Choroid plexus epithelial cell (primary cell): ENCODE results near the gene TNPO2.

Experiments used
- DNase-seq: peaks from one replicate; pipeline ENCODE4 v3.0.0-alpha.2; 2010; ENCODE audit warnings: low read depth
- H3K4me3 ChIP-seq: 2 replicates; pipeline ENCODE4 v1.5.1; 2011; ENCODE audit warnings: low read depth, mild to moderate bottlenecking, control low read depth, low read length, moderate library complexity
- TF ChIP-seq, protein P1 (sequence below): conservative IDR thresholded peaks from 2 replicates; pipeline ENCODE4 v1.5.1; 2011; ENCODE audit warnings: low read depth, mild to moderate bottlenecking, control low read depth, inconsistent platforms, low read length, moderate library complexity

TNPO2 gene

DNA sequence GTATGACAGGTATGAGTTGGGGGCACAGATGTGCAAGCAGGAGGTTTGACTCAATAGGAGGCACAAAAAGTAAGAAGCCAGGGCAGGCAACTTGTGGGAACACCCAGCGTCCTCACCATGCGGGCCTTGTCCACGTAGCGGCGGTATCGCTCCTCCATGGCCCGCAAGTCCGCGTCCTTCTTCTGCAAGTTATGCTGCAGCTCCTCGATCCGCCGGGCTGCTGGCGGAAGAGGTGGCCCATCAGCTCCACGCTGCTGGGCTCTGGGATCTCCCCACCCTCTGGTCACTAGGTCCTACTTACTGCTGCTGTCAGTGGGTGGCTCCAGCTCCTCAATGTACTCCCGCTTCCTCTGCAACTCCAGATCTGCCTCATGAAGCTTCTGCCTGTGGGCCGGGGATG lies 41.0 kb upstream of the TNPO2 start:
- TF ChIP-seq, protein P1, sequence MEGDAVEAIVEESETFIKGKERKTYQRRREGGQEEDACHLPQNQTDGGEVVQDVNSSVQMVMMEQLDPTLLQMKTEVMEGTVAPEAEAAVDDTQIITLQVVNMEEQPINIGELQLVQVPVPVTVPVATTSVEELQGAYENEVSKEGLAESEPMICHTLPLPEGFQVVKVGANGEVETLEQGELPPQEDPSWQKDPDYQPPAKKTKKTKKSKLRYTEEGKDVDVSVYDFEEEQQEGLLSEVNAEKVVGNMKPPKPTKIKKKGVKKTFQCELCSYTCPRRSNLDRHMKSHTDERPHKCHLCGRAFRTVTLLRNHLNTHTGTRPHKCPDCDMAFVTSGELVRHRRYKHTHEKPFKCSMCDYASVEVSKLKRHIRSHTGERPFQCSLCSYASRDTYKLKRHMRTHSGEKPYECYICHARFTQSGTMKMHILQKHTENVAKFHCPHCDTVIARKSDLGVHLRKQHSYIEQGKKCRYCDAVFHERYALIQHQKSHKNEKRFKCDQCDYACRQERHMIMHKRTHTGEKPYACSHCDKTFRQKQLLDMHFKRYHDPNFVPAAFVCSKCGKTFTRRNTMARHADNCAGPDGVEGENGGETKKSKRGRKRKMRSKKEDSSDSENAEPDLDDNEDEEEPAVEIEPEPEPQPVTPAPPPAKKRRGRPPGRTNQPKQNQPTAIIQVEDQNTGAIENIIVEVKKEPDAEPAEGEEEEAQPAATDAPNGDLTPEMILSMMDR, result no peak
- DNase-seq, result no peak
- no peak overlapping the region for H3K4me3 ChIP-seq

- no peak for DNase-seq
- TF ChIP-seq, protein P1, result no peak
- H3K4me3 ChIP-seq, result no peak overlapping the region
These were observed 39.4 kb upstream of the TNPO2 start for GRCh38 chr19:12763100-12763499.

GRCh38 chr19:12759686-12760085 lies 36.0 kb upstream of the TNPO2 start:
- no peak overlapping the region for H3K4me3 ChIP-seq
- no peak for DNase-seq
- TF ChIP-seq, protein P1, result no peak

GRCh38 chr19:12757544-12758274 lies 34.0 kb upstream of the TNPO2 start:
- H3K4me3 ChIP-seq, result peak overlapping the region; percentile 49
- TF ChIP-seq, protein P1, result peak; percentile 68
- DNase-seq, result peak; percentile 79

DNA sequence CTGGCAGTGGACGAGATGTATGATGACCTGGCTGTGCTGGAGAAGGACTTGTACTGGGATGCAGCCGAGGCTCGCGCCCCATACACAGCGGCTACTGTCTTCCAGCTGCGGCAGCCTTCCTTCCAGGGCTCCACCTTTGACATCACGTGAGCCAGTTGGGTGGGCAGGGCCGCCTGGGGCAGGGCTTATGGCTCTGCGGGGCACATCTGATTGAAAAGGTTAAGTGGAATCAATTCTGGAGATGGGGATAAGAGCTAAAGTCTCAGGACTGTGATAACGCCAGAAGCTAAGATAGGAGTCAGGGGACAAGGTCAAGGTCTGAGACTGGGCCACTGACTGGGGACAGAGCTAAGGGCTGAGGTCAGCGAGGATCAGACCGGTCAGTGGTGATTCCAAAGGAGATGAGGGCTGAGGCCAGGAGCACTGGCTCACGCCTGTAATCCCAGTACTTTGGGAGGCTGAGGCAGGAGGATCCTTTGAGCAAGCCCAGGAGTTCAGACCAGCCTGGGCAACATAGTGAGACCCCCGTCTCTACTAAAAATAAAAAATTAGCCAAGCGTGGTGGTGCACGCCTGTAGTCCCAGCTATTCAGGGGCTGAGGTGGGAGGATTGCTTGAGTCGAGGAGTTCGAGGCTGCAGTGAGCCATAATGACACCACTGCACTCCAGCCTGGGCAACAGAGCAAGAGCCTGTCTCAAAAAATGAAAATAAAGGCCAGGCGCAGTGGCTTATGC lies 32.6 kb upstream of the TNPO2 start:
- TF ChIP-seq, protein P1, result no peak
- no peak overlapping the region for H3K4me3 ChIP-seq
- no peak for DNase-seq

DNA sequence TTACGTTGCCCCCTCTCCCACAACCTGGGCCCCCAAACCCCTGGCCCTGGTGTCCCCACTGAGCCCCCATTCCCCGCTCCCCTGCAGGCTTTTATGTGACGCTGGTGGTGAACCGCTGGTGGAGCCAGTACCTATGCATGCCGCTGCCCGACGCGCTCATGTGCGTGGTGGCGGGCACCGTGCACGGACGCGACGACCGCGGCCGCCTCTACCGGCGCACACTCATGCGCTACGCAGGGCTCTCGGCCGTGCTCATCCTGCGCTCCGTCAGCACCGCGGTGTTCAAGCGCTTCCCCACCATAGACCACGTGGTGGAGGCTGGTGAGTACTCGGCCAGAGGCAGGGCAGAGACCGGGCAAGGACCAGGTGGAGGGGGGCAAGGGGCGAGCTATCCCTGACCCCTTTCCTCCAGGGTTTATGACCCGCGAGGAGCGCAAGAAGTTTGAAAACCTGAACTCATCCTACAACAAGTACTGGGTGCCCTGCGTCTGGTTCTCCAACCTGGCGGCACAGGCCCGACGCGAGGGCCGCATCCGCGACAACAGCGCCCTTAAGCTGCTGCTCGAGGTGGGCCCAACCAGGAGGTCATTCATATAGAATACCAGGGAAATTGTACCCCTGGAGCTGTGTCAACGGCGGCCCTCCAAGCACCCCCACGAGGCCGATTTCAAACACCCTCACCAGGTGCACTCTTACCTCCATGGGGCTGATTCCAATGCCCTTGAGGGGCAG lies 30.9 kb upstream of the TNPO2 start:
- TF ChIP-seq, protein P1, result no peak

More for the DNA sequence above, 30.9 kb upstream of the TNPO2 start:
- DNase-seq, result no peak
- H3K4me3 ChIP-seq, result no peak overlapping the region
